Endothelial cell of umbilical vein (primary cell): Measurements from ENCODE around the gene PLA2G1B. TPM values are rescaled to one million over a fixed set of nuclear protein-coding genes. Genes with fewer than 3 reads are reported as not detected.

Experiments used
- BruUV-seq: library from RNA; stranded (reverse); fragments of 400-500 nt; replicated peaks from 2 replicates; lab custom pipeline; 2021; lab: Mats Ljungman, UMichigan
- CTCF ChIA-PET: fragments of 300-600, 350-600 bp; sonication (Branson Sonifier 250); formaldehyde crosslinking; loops from one replicate; lab custom pipeline; 2021; ENCODE audit warnings: antibody characterized with exemption, inconsistent platforms; lab: Charles Lee
- POLR2A ChIA-PET: fragments of 300-600, 350-600 bp; sonication (Branson Sonifier 250); formaldehyde crosslinking; loops from one replicate; lab custom pipeline; 2021; ENCODE audit warnings: antibody characterized with exemption, inconsistent platforms; lab: Charles Lee
- DNase-seq: peaks from one replicate; pipeline ENCODE4 v3.0.0-alpha.2; 2011; ENCODE audit warnings: low read depth, low spot score
- FAIRE-seq: peaks from 2 replicates; lab custom pipeline; 2011; peaks lifted over from hg19 to GRCh38; lab: Jason Lieb, UNC
- H2AFZ ChIP-seq: 2 replicates; pipeline ENCODE4 v1.6.0; 2012; ENCODE audit warnings: low read depth, low read length, control low read depth, inconsistent platforms
- H3K27ac ChIP-seq: 2 replicates; pipeline ENCODE4 v1.5.1; 2011; ENCODE audit warnings: low read depth, mild to moderate bottlenecking, control low read depth, low read length, moderate library complexity; ENCODE audit not compliant: insufficient read depth
- H3K27me3 ChIP-seq, 2 experiments: 2 replicates each; pipeline versions ENCODE4 v1.6.0 to v1.6.1; 2011; ENCODE audit warnings: low read length in 2 of 2, mixed read lengths in 1 of 2; ENCODE audit not compliant: control insufficient read depth in 2 of 2, insufficient read depth in 2 of 2
- H3K36me3 ChIP-seq, 2 experiments: 2 replicates in 1 of 2; 3 replicates in 1 of 2; pipeline ENCODE4 v1.5.1; 2011; ENCODE audit warnings: low read length in 2 of 2, mild to moderate bottlenecking in 1 of 2, moderate library complexity in 1 of 2; ENCODE audit not compliant: control insufficient read depth in 2 of 2, insufficient read depth in 2 of 2; ENCODE audit errors: extremely low read depth in 1 of 2
- H3K4me1 ChIP-seq: 3 replicates; pipeline ENCODE4 v1.5.1; 2011; ENCODE audit warnings: mild to moderate bottlenecking, low read length; ENCODE audit not compliant: control insufficient read depth, insufficient read depth; ENCODE audit errors: extremely low read depth
- H3K4me2 ChIP-seq: 2 replicates; pipeline ENCODE4 v1.6.1; 2011; ENCODE audit warnings: low read length, control low read depth, mixed read lengths; ENCODE audit not compliant: insufficient read depth
- H3K4me3 ChIP-seq, 3 experiments: fragments of 200-600 bp in 1 of 3; sonication (generic), shearing (Covaris generic) in 1 of 3; replicated peaks in 1 of 3; 2 replicates each; pipeline ENCODE4 v1.5.1; 2011 to 2016; ENCODE audit warnings: control low read depth in 3 of 3, low read length in 3 of 3, mild to moderate bottlenecking in 2 of 3, inconsistent platforms in 1 of 3, low read depth in 1 of 3, moderate library complexity in 1 of 3; ENCODE audit not compliant: insufficient read depth in 1 of 3
- H3K79me2 ChIP-seq: 2 replicates; pipeline ENCODE4 v1.6.0; 2012; ENCODE audit warnings: low read length, inconsistent platforms; ENCODE audit not compliant: control insufficient read depth, insufficient read depth
- H3K9ac ChIP-seq: replicated peaks from 2 replicates; pipeline ENCODE3; 2011; ENCODE audit warnings: low read length, control low read depth; ENCODE audit not compliant: insufficient read depth; ENCODE audit errors: extremely low read depth
- H3K9me1 ChIP-seq: replicated peaks from 3 replicates; pipeline ENCODE4 v1.6.0; 2011; ENCODE audit warnings: mild to moderate bottlenecking, low read length; ENCODE audit not compliant: control insufficient read depth, insufficient read depth; ENCODE audit errors: extremely low read depth
- H3K9me3 ChIP-seq: replicated peaks from 2 replicates; pipeline ENCODE4 v1.5.1; 2012; ENCODE audit warnings: low read length, inconsistent platforms; ENCODE audit not compliant: control insufficient read depth, insufficient read depth
- H4K20me1 ChIP-seq: replicated peaks from 2 replicates; pipeline ENCODE3; 2011; ENCODE audit warnings: mild to moderate bottlenecking, low read length; ENCODE audit not compliant: control insufficient read depth, insufficient read depth; ENCODE audit errors: extremely low read depth
- EZH2 ChIP-seq: IDR thresholded peaks from 2 replicates; pipeline ENCODE4 v1.6.1; 2012; ENCODE audit warnings: borderline replicate concordance, low read depth, mild to moderate bottlenecking, moderate library complexity, low read length, inconsistent platforms; ENCODE audit not compliant: severe bottlenecking
- FOS ChIP-seq: IDR thresholded peaks from 2 replicates; pipeline ENCODE4 v1.6.1; 2011; ENCODE audit warnings: mild to moderate bottlenecking, low read length, moderate library complexity, borderline replicate concordance; ENCODE audit not compliant: insufficient read depth
- GATA2 ChIP-seq: IDR thresholded peaks from 2 replicates; pipeline ENCODE4 v1.7.0; 2011; ENCODE audit warnings: low read depth, mild to moderate bottlenecking, moderate library complexity, mixed read lengths, low read length; ENCODE audit not compliant: insufficient read length, insufficient read depth
- JUN ChIP-seq: IDR thresholded peaks from 2 replicates; pipeline ENCODE4 v1.6.1; 2011; ENCODE audit warnings: borderline replicate concordance, low read depth; ENCODE audit not compliant: insufficient read length, insufficient read depth
- MYC ChIP-seq: IDR thresholded peaks from one replicate; pipeline ENCODE4 v1.6.1; 2011; ENCODE audit warnings: mild to moderate bottlenecking, low read depth, low read length
- POLR2A ChIP-seq: IDR thresholded peaks from 2 replicates; pipeline ENCODE4 v1.6.1; 2012; ENCODE audit warnings: low read depth, mild to moderate bottlenecking, control low read depth, low read length
- POLR2AphosphoS5 ChIP-seq: IDR thresholded peaks from 2 replicates; pipeline ENCODE4 v1.6.1; 2012; ENCODE audit warnings: low read depth, mild to moderate bottlenecking, control low read depth, low read length, moderate library complexity; ENCODE audit not compliant: insufficient read depth
- dilution Hi-C: fragments of 300-500 bp; cut with MboI; formaldehyde crosslinking; loops from one replicate; pipeline ENCODE4 v1.15.0; 2019; ENCODE audit warnings: low sequenced_read_pairs; ENCODE audit not compliant: extremely low pct_ligation_motif_present
- intact Hi-C: fragments of 100-400 bp; cut with micrococcal nuclease; formaldehyde crosslinking; loops from one replicate; pipeline ENCODE4 v1.10.0; 2022
- polyA plus RNA-seq, 4 experiments: library from polyadenylated mRNA; depleted of rRNA in 3 of 4; stranded (reverse) in 3 of 4; unstranded in 1 of 4; fragments of >200 nt; gene quantifications; 2 replicates each; pipeline versions ENCODE4 v1.2.1 to v1.2.3, GENCODE V29; 2011 to 2012; ENCODE audit warnings: missing spikeins in 1 of 4
- total RNA-seq: library from RNA; stranded (reverse); gene quantifications from 2 replicates; pipeline ENCODE4 v1.2.3, GENCODE V29; 2021
- TF ChIP-seq, protein P1 (sequence below): IDR thresholded peaks from 2 replicates; pipeline ENCODE4 v1.6.1; 2011; ENCODE audit not compliant: insufficient read depth, insufficient read length
- TF ChIP-seq, protein P2 (sequence below), 2 donors: IDR thresholded peaks; 1 replicate in 1 of 2; 2 replicates in 1 of 2; pipeline ENCODE4 v1.5.1; 2011; ENCODE audit warnings: low read length in 2 of 2, mild to moderate bottlenecking in 2 of 2, moderate library complexity in 2 of 2, control low read depth in 1 of 2, inconsistent platforms in 1 of 2, low read depth in 1 of 2; ENCODE audit not compliant: insufficient read depth in 1 of 2; ENCODE audit errors: extremely low read depth in 1 of 2

Gene PLA2G1B
- total and polyA plus RNA-seq, 2 donors (not counting 3 experiments of a cell fraction or from before 2014, with no cell fraction given) = not detected

- DNase-seq (no peak), FAIRE-seq (no peak)
- ChIA-PET CTCF (interaction anchor here (1.3 to 2.4 kb wide), 3 partner anchors 11 to 77 kb away, joined by 3 to 7 read pairs (median 3); no protein-coding TSS in a partner anchor), POLR2A (interaction anchor here (0.5 to 0.7 kb wide), 2 partner anchors 11 to 106 kb away, joined by 9 to 10 read pairs; no protein-coding TSS in a partner anchor)
- Histone ChIP-seq H3K9me1 (no peaks in the 10 kb centered on the region), H3K4me1 (no peaks in the 10 kb centered on the region), H3K9ac (no peak overlapping the region), H3K4me2 (no peak overlapping the region), H4K20me1 (no peaks in the 10 kb centered on the region), H3K27ac (no peak overlapping the region), H3K36me3 (no peaks in the 10 kb centered on the region), H3K79me2 (no peaks in the 10 kb centered on the region), H3K4me3 (no peak overlapping the region), H3K27me3 (peaks cover 3 to 9% of the 10 kb centered on the region in 2 experiments), H3K9me3 (no peaks in the 10 kb centered on the region), H2AFZ (no peak overlapping the region)
- dilution Hi-C loops = no loop called here
- TF ChIP-seq, protein P1, sequence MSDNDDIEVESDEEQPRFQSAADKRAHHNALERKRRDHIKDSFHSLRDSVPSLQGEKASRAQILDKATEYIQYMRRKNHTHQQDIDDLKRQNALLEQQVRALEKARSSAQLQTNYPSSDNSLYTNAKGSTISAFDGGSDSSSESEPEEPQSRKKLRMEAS = no peak
- TF ChIP-seq MYC (no peak), FOS (no peak), JUN (no peak)
- BruUV-seq = no TSS peak
- intact Hi-C loops = no loop called here
Measured at GRCh38 chr12:120352117-120352516, 24.5 kb upstream of the PLA2G1B start.

GRCh38 chr12:120350576-120351350 is 23.2 kb upstream of the PLA2G1B start:
- no peak for FAIRE-seq
- dilution Hi-C loops = no loop called here

More at GRCh38 chr12:120350576-120351350, 23.2 kb upstream of the PLA2G1B start:
- TF ChIP-seq EZH2 = no peak
- no peak for TF ChIP-seq GATA2
- no peak for TF ChIP-seq POLR2AphosphoS5
- TF ChIP-seq MYC = no peak
- TF ChIP-seq POLR2A = no peak
- TF ChIP-seq, protein P1 = no peak
- TF ChIP-seq, protein P2, sequence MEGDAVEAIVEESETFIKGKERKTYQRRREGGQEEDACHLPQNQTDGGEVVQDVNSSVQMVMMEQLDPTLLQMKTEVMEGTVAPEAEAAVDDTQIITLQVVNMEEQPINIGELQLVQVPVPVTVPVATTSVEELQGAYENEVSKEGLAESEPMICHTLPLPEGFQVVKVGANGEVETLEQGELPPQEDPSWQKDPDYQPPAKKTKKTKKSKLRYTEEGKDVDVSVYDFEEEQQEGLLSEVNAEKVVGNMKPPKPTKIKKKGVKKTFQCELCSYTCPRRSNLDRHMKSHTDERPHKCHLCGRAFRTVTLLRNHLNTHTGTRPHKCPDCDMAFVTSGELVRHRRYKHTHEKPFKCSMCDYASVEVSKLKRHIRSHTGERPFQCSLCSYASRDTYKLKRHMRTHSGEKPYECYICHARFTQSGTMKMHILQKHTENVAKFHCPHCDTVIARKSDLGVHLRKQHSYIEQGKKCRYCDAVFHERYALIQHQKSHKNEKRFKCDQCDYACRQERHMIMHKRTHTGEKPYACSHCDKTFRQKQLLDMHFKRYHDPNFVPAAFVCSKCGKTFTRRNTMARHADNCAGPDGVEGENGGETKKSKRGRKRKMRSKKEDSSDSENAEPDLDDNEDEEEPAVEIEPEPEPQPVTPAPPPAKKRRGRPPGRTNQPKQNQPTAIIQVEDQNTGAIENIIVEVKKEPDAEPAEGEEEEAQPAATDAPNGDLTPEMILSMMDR (IDR thresholded peaks at IDR 0.05; ENCODE audit: extremely low read depth in 1 of 2, insufficient read depth in 1 of 2, low read depth in 1 of 2, low read length in 2 of 2) = no peak
- no peak for TF ChIP-seq FOS
- POLR2A ChIA-PET = no interaction called here
- no TSS peak for BruUV-seq
- no peaks in the 10 kb centered on the region for H3K9me1 ChIP-seq
- no peaks in the 10 kb centered on the region for H3K9me3 ChIP-seq
- no peak overlapping the region for H3K9ac ChIP-seq
- H3K79me2 ChIP-seq = no peaks in the 10 kb centered on the region
- H3K4me3 ChIP-seq = no peak overlapping the region
- H3K27ac ChIP-seq = no peak overlapping the region
- H3K4me1 ChIP-seq = no peaks in the 10 kb centered on the region
- no peaks in the 10 kb centered on the region for H4K20me1 ChIP-seq
- no peak for DNase-seq
- CTCF ChIA-PET = interaction anchor here (1.0 to 2.4 kb wide), 3 partner anchors 16 to 79 kb away, joined by 3 to 7 read pairs (median 4); no protein-coding TSS in a partner anchor
- peaks cover 3 to 9% of the 10 kb centered on the region in 2 experiments for H3K27me3 ChIP-seq
- H3K36me3 ChIP-seq = no peaks in the 10 kb centered on the region
- no peak overlapping the region for H3K4me2 ChIP-seq
- intact Hi-C loops = no loop called here
- no peak overlapping the region for H2AFZ ChIP-seq
